Transverse colon (tissue), 3 donors: ENCODE results near the gene IDUA.

Experiments used
- CTCF ChIP-seq, 5 experiments: fragments of 200-600 bp in 3 of 5; fragments of 450-650 bp in 2 of 5; sonication (generic) in 3 of 5; IDR thresholded peaks; 1 replicate in 2 of 5; 2 replicates in 3 of 5; pipeline ENCODE4 v1.5.1; 2016 to 2017; ENCODE audit warnings: antibody characterized with exemption in 5 of 5, inconsistent platforms in 3 of 5, mild to moderate bottlenecking in 2 of 5, moderate library complexity in 1 of 5
- EP300 ChIP-seq: sonication (generic); formaldehyde crosslinking; IDR thresholded peaks from one replicate; pipeline ENCODE4 v1.6.1; 2017; ENCODE audit warnings: antibody characterized with exemption, low read depth
- POLR2A ChIP-seq: fragments of 450-650 bp; IDR thresholded peaks from one replicate; pipeline ENCODE4 v1.6.1; 2016; ENCODE audit warnings: antibody characterized with exemption, mild to moderate bottlenecking, moderate library complexity

- no peak for TF ChIP-seq EP300
- no peak for TF ChIP-seq CTCF (IDR thresholded peaks at IDR 0.05)
- TF ChIP-seq POLR2A, result no peak
These were observed 37.3 kb downstream of the IDUA start for GRCh38 chr4:1023895-1024740.
